Dendritic cell treated with granulocyte-macrophage colony-stimulating factor and Interleukin-4, amounts not matched to agents 40 ng/mL and 50 ng/mL, for 4 days (primary cell): Measurements from ENCODE around the gene CDC42EP1.
"Not testable (repeated sequence)": the region's sequence is repeated elsewhere in the genome, so short reads cannot be mapped to it uniquely, and the experiment has no call there.

Experiments used
- H3K27ac Mint-ChIP-seq: one replicate; pipeline ENCODE4 v1.8.0; 2022; ENCODE audit warnings: mild to moderate bottlenecking, mixed read lengths
- H3K27me3 Mint-ChIP-seq: one replicate; pipeline ENCODE4 v1.8.0; 2022; ENCODE audit warnings: mild to moderate bottlenecking, mixed read lengths
- H3K36me3 Mint-ChIP-seq: one replicate; pipeline ENCODE4 v1.8.0; 2022; ENCODE audit warnings: low read depth, mixed read lengths
- H3K4me1 Mint-ChIP-seq: one replicate; pipeline ENCODE4 v1.8.0; 2022; ENCODE audit warnings: low read depth, mixed read lengths
- H3K4me3 Mint-ChIP-seq: one replicate; pipeline ENCODE4 v1.8.0; 2022; ENCODE audit warnings: mild to moderate bottlenecking, moderate library complexity, mixed read lengths
- H3K9me3 Mint-ChIP-seq: one replicate; pipeline ENCODE4 v1.8.0; 2022; ENCODE audit warnings: mixed read lengths
- intact Hi-C: fragments of 100-400 bp; cut with micrococcal nuclease; formaldehyde crosslinking; loops from one replicate; pipeline ENCODE4 v1.15.0; 2022

CDC42EP1 gene

DNA sequence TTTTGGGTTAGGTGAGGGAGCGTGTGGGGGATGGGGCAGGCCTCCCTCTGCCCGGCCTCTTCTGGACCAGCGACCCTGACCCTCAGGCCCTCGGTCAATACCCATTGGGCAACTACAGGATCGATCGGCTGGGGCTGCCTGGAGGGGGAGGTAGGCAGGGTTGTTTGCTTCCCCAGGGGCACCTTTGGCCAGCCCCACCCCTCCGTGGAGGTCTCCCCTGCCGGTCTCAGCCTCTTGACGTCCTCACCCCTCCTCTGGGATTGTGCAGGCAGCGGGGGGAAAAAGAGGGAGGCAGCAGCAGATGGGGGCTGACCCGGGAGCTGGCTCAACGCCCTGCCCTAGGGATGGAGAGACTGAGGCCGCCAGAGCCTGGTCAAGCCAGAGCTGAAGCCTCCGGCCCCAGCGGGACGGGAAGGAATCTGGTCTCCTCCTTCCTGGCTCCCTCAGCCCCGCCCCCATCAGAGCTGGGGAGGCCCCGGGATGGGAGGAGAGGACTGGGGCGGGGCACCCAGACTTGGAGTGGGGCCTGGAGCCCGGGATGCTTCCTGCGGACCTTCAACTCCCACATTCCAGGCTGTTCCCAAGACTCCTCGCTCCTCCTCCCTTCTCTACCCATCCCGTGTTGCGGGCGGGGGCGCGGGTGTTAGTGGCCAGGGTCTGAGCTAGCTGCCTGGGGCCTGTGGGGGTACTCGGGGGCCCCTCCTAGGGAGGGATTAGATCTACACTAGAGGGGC, 14.4 kb upstream of the CDC42EP1 start:
- peaks cover 22% of the 10 kb centered on the region for H3K27me3 Mint-ChIP-seq
- H3K4me3 Mint-ChIP-seq: peak overlapping the region; percentile 2
- peaks cover 41% of the 10 kb centered on the region for H3K4me1 Mint-ChIP-seq
- intact Hi-C loops: loop anchor here (1.0 to 2.0 kb wide), 2 partner anchors 15 to 46 kb away; partner anchors contain the start of gene CDC42EP1
- H3K9me3 Mint-ChIP-seq: no peaks in the 10 kb centered on the region
- H3K27ac Mint-ChIP-seq: peak overlapping the region; percentile 43
- no peaks in the 10 kb centered on the region for H3K36me3 Mint-ChIP-seq

DNA sequence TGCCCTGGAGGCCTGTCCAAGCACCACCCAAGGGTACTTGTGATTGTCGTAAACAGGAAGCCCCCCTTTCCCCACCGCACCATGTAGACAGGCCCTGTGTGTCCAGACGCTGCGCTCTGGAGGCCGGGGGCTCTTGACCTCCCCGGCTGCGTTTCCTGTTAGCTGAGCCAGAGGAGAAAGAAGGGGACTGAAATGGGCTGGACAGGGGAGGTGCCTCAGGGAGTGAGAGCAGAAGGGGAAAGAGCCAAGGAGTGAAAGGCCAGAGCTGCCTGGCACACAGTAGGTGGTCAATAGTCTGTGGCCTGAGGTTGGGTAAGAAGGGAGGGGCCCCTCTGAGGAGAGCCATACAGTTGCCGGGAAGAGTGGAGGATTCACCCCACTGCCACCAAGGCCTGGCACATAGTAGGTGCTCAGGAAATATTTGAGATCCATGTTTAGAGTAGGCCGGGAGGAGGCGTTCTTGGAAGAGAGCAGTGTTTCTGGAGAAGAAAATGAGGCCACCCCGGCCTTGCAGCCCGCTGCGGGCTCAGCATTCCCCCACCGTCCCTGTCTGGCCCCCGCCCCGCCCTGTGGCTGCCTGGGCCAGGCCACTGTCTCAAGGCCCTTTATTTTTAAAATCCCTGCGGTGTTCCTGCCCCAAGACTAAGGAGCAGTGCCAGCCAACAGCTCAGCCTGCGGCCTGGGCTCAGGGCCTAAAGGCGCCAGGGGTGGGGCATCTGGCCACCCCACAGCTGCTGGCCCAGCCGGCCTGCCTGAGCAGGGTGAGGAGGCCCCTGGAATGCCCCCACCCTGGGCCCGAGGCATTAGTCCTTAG, 13.6 kb upstream of the CDC42EP1 start:
- Mint-ChIP-seq H3K9me3 (no peaks in the 10 kb centered on the region), H3K27ac (peak overlapping the region; percentile 43), H3K4me1 (peaks cover 34% of the 10 kb centered on the region), H3K27me3 (peaks cover 30% of the 10 kb centered on the region), H3K36me3 (no peaks in the 10 kb centered on the region), H3K4me3 (no peak overlapping the region)
- intact Hi-C loops: no loop called here

DNA sequence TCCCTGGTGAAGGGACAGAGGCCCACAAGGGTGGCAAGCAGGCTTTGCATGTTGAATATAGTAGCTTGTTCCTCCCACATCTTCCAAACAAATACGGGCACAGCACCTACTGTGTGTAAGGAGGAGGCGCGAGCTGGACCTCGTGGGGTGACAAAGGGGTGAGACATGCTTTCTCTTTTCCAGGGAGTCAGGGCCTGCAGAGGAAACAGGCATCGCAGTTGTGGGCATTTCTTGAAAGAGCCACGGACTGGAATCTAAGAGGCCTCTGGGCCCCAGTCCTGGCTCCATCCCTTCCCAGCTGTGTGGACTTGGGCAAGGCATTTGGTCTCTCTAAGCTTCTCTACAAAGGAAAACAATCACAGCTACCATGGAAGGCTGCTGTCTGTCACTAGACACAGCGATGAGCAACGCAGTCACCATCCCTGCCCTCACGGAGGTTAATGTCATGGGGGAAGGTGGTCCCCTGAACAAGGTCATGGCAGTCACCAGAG, 13.0 kb upstream of the CDC42EP1 start:
- Mint-ChIP-seq H3K9me3 (no peaks in the 10 kb centered on the region), H3K36me3 (no peaks in the 10 kb centered on the region), H3K4me3 (no peak overlapping the region), H3K27ac (no peak overlapping the region), H3K27me3 (peaks cover 33% of the 10 kb centered on the region), H3K4me1 (peaks cover 27% of the 10 kb centered on the region)
- intact Hi-C loops: no loop called here

DNA sequence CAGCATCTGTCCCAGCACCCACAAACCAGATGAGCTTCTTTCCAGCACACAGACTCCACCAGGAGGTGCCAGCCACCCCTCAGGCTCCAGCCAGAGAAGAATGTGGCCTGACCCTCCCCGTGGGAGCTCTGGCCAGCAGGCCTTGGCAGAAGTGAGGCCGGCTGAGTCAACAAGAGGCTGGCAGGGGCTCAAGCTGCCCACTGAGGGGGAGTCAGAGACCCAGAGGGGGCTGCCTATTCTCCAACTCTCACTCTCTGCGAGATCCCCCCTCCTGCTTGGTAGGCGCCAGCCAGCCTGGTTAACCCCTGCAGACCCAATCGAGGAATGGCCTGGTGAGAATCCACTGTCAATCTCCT, 10.6 kb upstream of the CDC42EP1 start:
- intact Hi-C loops: no loop called here
- H3K4me1 Mint-ChIP-seq: peaks cover 19% of the 10 kb centered on the region
- no peak overlapping the region for H3K27ac Mint-ChIP-seq
- no peaks in the 10 kb centered on the region for H3K9me3 Mint-ChIP-seq
- H3K36me3 Mint-ChIP-seq: no peaks in the 10 kb centered on the region
- peaks cover 46% of the 10 kb centered on the region for H3K27me3 Mint-ChIP-seq
- H3K4me3 Mint-ChIP-seq: no peak overlapping the region

DNA sequence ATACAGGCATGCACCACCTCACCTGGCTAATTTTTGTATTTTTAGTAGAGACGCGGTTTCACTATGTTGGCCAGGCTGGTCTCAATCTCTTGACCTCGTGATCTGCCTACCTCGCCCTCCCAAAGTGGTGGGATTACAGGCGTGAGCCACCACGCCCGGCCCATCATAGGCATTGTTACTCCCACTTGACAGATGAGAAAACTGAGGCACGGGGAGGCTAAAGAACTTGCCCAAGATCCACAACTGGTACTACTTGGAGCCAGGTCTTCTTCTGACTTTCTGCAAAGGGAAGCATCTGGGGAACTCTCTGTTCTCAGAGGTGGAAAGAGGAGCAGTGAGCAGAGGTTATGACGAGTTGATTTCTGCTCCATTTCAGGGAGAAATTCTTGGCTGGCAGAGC, 9.4 kb upstream of the CDC42EP1 start:
- H3K4me1 Mint-ChIP-seq, H3K9me3 Mint-ChIP-seq, H3K36me3 Mint-ChIP-seq, intact Hi-C loops, H3K27ac Mint-ChIP-seq, H3K4me3 Mint-ChIP-seq: not testable (repeated sequence)
- H3K27me3 Mint-ChIP-seq: peaks cover 50% of the 10 kb centered on the region

DNA sequence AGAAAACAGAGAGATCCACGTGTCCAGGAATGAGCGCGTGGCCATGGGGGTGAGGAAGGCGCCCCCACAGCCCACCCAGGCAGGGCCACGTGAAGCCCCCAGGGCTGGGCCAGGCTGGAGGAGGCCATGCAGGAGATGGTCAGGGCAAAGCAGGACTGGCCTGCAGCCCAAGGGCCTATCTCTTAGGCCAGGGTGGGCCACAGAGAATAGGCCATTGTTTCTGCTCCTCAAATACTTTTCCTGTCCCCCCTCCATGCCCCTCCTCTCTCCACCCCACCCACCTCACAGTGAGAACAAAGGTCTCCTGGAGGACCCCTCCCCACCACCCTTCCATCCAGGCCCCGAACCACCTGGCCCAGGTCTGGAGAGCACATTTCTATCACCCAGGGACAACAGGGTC, 8.3 kb upstream of the CDC42EP1 start:
- Mint-ChIP-seq H3K36me3 (no peaks in the 10 kb centered on the region), H3K4me3 (no peak overlapping the region), H3K27ac (no peak overlapping the region), H3K9me3 (no peaks in the 10 kb centered on the region), H3K4me1 (peaks cover 11% of the 10 kb centered on the region), H3K27me3 (peaks cover 56% of the 10 kb centered on the region)
- intact Hi-C loops: no loop called here

DNA sequence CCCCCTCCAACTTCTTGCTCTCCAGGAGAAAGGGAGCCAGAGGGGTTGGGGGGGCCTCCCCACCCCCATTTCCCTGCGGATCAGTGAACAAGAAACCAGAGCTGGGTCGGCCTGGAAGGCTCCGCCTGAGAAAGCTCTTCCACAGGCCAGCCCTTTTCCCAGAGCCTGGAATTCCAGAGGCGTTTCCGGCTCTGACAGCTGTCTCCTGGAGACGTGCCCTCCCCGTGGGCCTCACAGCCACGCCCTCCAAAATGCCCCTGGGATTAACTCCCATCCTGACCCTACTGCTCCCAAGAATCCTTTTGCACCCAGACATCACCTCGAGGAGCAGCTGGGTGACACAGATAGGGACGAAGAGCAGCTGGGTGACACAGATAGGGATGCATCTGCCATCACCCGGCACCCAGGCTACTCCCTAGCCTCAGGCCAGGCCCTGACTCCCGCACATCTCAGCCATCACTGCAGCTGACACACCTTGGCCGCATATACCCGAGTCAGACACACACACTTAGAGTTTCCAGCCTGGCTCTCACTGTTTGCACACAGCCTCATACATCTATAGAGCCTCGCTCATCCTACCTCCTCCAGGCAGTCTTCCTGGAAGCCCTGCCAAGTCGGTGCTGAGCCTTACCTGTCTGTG, 7.6 kb upstream of the CDC42EP1 start:
- no peaks in the 10 kb centered on the region for H3K36me3 Mint-ChIP-seq
- no peak overlapping the region for H3K27ac Mint-ChIP-seq
- peaks cover 62% of the 10 kb centered on the region for H3K27me3 Mint-ChIP-seq
- H3K9me3 Mint-ChIP-seq: no peaks in the 10 kb centered on the region
- peaks cover 16% of the 10 kb centered on the region for H3K4me1 Mint-ChIP-seq
- no peak overlapping the region for H3K4me3 Mint-ChIP-seq
- intact Hi-C loops: no loop called here

DNA sequence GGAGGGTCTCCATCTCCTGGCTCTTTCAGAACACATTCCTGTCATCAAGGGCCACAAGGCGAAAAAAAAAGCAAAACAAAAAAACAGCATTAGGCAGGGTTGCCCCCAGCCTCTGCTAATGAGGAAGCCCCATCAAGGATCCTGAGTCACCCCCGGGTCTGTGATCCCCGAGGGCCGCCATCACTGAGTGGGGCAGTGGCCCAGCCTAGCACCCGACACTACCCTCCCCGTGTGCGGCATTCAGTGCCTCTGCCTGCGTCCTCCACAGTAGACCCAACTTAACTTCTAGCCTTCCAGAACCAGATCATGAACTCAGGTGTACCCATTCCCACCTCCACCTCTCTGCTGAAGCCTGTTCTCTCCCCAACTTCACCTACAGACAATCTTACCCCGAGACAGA, 6.6 kb upstream of the CDC42EP1 start:
- H3K36me3 Mint-ChIP-seq: no peaks in the 10 kb centered on the region
- intact Hi-C loops: no loop called here
- H3K27me3 Mint-ChIP-seq: peaks cover 72% of the 10 kb centered on the region
- H3K27ac Mint-ChIP-seq: no peak overlapping the region
- no peak overlapping the region for H3K4me3 Mint-ChIP-seq
- H3K9me3 Mint-ChIP-seq: no peaks in the 10 kb centered on the region
- H3K4me1 Mint-ChIP-seq: peaks cover 19% of the 10 kb centered on the region

DNA sequence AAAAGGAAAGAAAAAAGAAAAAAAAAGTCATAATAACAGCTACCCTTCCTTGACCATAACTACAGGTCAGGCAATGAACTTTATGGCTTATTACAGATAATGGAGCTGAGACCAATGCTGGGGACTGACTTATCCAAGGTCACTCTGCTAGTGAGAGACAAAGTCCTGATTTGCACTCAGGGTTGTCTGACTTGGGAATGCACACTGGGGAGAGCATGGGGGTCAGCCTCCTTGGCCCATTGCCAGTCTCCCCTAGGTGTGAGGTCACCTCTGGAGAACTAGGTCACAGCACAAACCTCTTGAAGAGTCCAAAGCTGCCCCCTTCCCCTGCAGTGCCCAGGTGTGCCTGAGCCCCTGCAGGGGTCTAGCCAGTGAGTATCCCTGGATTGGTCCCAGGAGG, 5.3 kb upstream of the CDC42EP1 start:
- Mint-ChIP-seq H3K36me3 (no peaks in the 10 kb centered on the region), H3K9me3 (no peaks in the 10 kb centered on the region), H3K4me3 (no peak overlapping the region), H3K27ac (no peak overlapping the region), H3K4me1 (peaks cover 25% of the 10 kb centered on the region), H3K27me3 (peaks cover 82% of the 10 kb centered on the region)
- intact Hi-C loops: no loop called here

DNA sequence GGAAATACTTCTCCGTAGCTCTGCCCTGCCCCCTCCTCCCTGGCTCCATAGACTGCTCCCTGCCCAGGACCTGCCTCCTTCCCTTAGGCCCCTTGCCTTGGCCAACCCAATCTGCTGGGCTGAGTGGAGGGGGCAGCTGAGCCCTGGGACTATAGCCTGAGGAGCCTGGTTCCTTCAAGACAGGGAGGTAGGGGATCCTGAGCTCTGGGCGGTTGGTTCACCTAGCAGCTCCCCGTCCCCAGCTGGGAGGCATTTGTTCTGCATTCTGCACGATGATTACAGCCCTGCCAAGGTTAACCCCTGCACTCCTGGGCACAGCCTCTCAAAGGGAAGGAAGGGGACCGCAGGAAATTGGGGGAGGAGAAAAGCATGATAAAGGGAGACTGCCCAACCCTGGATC, 3.6 kb upstream of the CDC42EP1 start:
- Mint-ChIP-seq H3K36me3 (peaks cover 4% of the 10 kb centered on the region), H3K4me1 (peaks cover 30% of the 10 kb centered on the region), H3K9me3 (no peaks in the 10 kb centered on the region), H3K27me3 (peaks cover 76% of the 10 kb centered on the region), H3K4me3 (no peak overlapping the region), H3K27ac (no peak overlapping the region)
- intact Hi-C loops: no loop called here

DNA sequence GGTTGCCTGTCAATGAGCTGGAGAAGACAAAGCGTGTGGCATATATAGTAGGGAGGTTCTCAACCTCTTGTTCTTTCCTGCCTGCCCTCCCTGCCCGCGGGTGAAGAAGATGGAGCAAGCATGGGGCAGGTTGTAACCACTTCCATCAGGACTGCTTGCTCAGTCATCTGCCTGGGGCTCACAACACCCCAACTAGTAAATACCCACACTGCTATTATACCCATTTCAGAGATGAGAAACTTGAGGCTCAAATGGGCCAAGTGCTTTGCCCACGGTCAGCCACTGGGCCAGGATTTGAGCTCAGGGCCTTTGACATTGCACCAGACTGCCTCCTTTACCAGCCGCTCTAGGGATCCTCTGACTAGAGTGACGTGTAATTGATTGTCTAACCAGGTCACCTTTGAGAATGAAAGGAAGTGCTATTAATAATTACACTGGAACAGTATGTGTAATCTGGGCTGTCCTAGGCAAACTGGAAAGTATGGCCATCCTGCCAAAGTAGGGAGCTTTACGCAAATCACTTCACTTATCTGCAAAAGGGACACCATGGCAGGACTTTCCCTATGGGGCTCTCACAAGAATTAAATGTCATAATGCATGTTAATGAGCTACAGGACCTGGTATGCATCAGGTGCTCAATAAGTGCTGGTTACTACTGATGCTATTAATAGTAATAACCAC, 2.8 kb upstream of the CDC42EP1 start:
- no peaks in the 10 kb centered on the region for H3K9me3 Mint-ChIP-seq
- H3K27ac Mint-ChIP-seq: no peak overlapping the region
- H3K4me3 Mint-ChIP-seq: no peak overlapping the region
- peaks cover 80% of the 10 kb centered on the region for H3K27me3 Mint-ChIP-seq
- peaks cover 38% of the 10 kb centered on the region for H3K4me1 Mint-ChIP-seq
- intact Hi-C loops: no loop called here
- H3K36me3 Mint-ChIP-seq: peaks cover 11% of the 10 kb centered on the region

DNA sequence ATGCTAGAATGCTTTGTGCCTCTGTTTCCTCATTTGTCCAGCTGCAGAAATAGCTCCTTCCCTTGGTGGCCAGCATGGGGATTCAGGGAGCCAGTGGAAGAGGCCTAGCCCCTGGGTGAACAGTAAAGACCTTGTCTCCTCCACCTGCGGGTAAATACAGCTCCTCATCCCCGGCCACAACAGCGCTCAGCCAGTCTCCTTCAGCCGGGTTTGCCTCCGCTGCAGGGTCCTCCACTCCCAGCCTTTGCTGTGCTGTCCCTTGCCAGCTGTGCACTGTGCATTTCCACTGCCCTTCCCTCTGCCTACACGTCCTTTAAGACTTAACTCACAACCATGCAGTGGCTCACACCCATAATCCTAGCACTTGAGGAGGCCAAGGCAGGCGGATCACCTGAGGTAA, 1.5 kb upstream of the CDC42EP1 start:
- Mint-ChIP-seq H3K27me3 (peaks cover 79% of the 10 kb centered on the region), H3K4me3 (no peak overlapping the region), H3K4me1 (peaks cover 52% of the 10 kb centered on the region), H3K9me3 (no peaks in the 10 kb centered on the region), H3K36me3 (peaks cover 11% of the 10 kb centered on the region), H3K27ac (peak overlapping the region; percentile 75)
- intact Hi-C loops: no loop called here

DNA sequence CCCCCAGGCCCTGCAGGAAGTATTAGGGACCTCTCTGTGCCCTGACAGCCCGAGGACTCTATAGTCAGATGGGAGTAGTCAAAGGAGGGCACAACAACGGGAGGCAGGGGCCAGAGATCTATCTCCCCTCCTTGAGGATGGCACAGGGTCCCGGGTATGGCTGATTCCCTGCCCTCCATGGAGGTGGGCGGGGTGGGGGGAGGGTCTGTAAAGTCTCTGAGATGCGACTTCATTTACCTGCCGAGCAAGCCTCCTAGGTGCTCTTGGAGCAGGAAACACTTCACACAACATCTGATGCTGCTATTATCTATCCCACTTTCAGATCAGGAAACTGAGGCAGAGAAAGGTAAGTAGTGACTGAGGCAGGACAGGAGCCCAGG, 769 bp upstream of the CDC42EP1 start:
- peaks cover 58% of the 10 kb centered on the region for H3K4me1 Mint-ChIP-seq
- intact Hi-C loops: no loop called here
- peak overlapping the region; percentile 64 for H3K4me3 Mint-ChIP-seq
- H3K9me3 Mint-ChIP-seq: no peaks in the 10 kb centered on the region
- H3K27me3 Mint-ChIP-seq: peaks cover 76% of the 10 kb centered on the region
- peak overlapping the region; percentile 75 for H3K27ac Mint-ChIP-seq
- H3K36me3 Mint-ChIP-seq: peaks cover 11% of the 10 kb centered on the region
